H9 (cell line): ENCODE measurements around the gene GTF3C5. TPM values are rescaled to one million over a fixed set of nuclear protein-coding genes. Genes with fewer than 3 reads are reported as not detected.

Experiments used
- DNase-seq: peaks from one replicate; pipeline ENCODE4 v3.0.0-alpha.2; 2017
- H2AFZ ChIP-seq: one replicate; pipeline ENCODE4 v1.6.1; 2013; ENCODE audit warnings: mild to moderate bottlenecking, low read length, control low read depth, moderate library complexity
- H2AK5ac ChIP-seq: 2 replicates; pipeline ENCODE4 v1.6.1; 2013; ENCODE audit warnings: low read length, control low read depth, mixed read lengths; ENCODE audit not compliant: insufficient read length
- H2BK120ac ChIP-seq: one replicate; pipeline ENCODE4 v1.6.1; 2013; ENCODE audit warnings: low read depth, mild to moderate bottlenecking, low read length, control low read depth, inconsistent platforms; ENCODE audit not compliant: poor library complexity, severe bottlenecking
- H2BK12ac ChIP-seq: 2 replicates; pipeline ENCODE4 v1.6.1; 2013; ENCODE audit warnings: low read length, control low read depth, mixed read lengths, low read depth; ENCODE audit not compliant: insufficient read length
- H2BK15ac ChIP-seq: 2 replicates; pipeline ENCODE4 v1.6.1; 2013; ENCODE audit warnings: low read depth, low read length, control low read depth
- H2BK20ac ChIP-seq: one replicate; pipeline ENCODE4 v1.6.1; 2013; ENCODE audit warnings: low read depth, mild to moderate bottlenecking, low read length, control low read depth, inconsistent platforms; ENCODE audit not compliant: poor library complexity, severe bottlenecking
- H2BK5ac ChIP-seq: 2 replicates; pipeline ENCODE4 v1.6.1; 2013; ENCODE audit warnings: low read length, control low read depth, mixed read lengths; ENCODE audit not compliant: insufficient read length
- H3K14ac ChIP-seq: 2 replicates; pipeline ENCODE4 v1.6.1; 2013; ENCODE audit warnings: low read length, control low read depth; ENCODE audit not compliant: insufficient read depth
- H3K18ac ChIP-seq: 2 replicates; pipeline ENCODE4 v1.6.1; 2013; ENCODE audit warnings: low read depth, mild to moderate bottlenecking, mixed read lengths, low read length, control low read depth; ENCODE audit not compliant: insufficient read length
- H3K23ac ChIP-seq: 2 replicates; pipeline ENCODE4 v1.6.1; 2013; ENCODE audit warnings: low read length, control low read depth, mixed read lengths, low read depth; ENCODE audit not compliant: insufficient read length
- H3K23me2 ChIP-seq: 2 replicates; pipeline ENCODE4 v1.6.1; 2013; ENCODE audit warnings: low read depth, mild to moderate bottlenecking, mixed read lengths, low read length, control low read depth; ENCODE audit not compliant: insufficient read length, poor library complexity, severe bottlenecking
- H3K27ac ChIP-seq: 2 replicates; pipeline ENCODE4 v1.5.1; 2013; ENCODE audit warnings: low read length, control low read depth, mixed read lengths, low read depth; ENCODE audit not compliant: insufficient read length
- H3K27me3 ChIP-seq: 2 replicates; pipeline ENCODE4 v1.6.1; 2013; ENCODE audit warnings: low read length, control low read depth, inconsistent platforms; ENCODE audit not compliant: insufficient read depth
- H3K4ac ChIP-seq: 2 replicates; pipeline ENCODE4 v1.6.1; 2013; ENCODE audit warnings: low read depth, mild to moderate bottlenecking, control low read depth, inconsistent platforms, low read length, moderate library complexity
- H3K4me1 ChIP-seq: 2 replicates; pipeline ENCODE4 v1.6.1; 2013; ENCODE audit warnings: low read length, control low read depth, inconsistent platforms; ENCODE audit not compliant: insufficient read depth
- H3K4me2 ChIP-seq: 2 replicates; pipeline ENCODE4 v1.6.1; 2013; ENCODE audit warnings: low read length, control low read depth, mixed read lengths; ENCODE audit not compliant: insufficient read length, insufficient read depth
- H3K56ac ChIP-seq: 2 replicates; pipeline ENCODE4 v1.6.1; 2013; ENCODE audit warnings: low read depth, mild to moderate bottlenecking, mixed read lengths, low read length, control low read depth; ENCODE audit not compliant: insufficient read length
- H3K79me1 ChIP-seq: 2 replicates; pipeline ENCODE4 v1.6.1; 2013; ENCODE audit warnings: low read depth, mild to moderate bottlenecking, moderate library complexity, low read length, control low read depth, inconsistent platforms; ENCODE audit not compliant: insufficient read depth, poor library complexity, severe bottlenecking
- H3K79me2 ChIP-seq: 2 replicates; pipeline ENCODE4 v1.6.1; 2013; ENCODE audit warnings: low read length, control low read depth, inconsistent platforms; ENCODE audit not compliant: insufficient read depth
- H3K9ac ChIP-seq: 2 replicates; pipeline ENCODE4 v1.6.1; 2013; ENCODE audit warnings: low read length, control low read depth, mixed read lengths; ENCODE audit not compliant: insufficient read length; ENCODE audit errors: extremely low read depth
- H3K9me3 ChIP-seq: one replicate; pipeline ENCODE4 v1.6.1; 2013; ENCODE audit warnings: low read depth, low read length, inconsistent platforms; ENCODE audit not compliant: control insufficient read depth
- H3T11ph ChIP-seq: one replicate; pipeline ENCODE4 v1.6.1; 2013; ENCODE audit warnings: mild to moderate bottlenecking, low read length, control low read depth, inconsistent platforms
- H4K20me1 ChIP-seq: one replicate; pipeline ENCODE4 v1.6.1; 2013; ENCODE audit not compliant: control insufficient read depth, insufficient read length, insufficient read depth
- H4K5ac ChIP-seq: 2 replicates; pipeline ENCODE4 v1.6.1; 2013; ENCODE audit warnings: low read depth, mild to moderate bottlenecking, mixed read lengths, low read length, control low read depth; ENCODE audit not compliant: insufficient read length
- H4K8ac ChIP-seq: replicated peaks from 2 replicates; pipeline ENCODE4 v1.6.1; 2013; ENCODE audit warnings: low read length, control low read depth, mixed read lengths, low read depth; ENCODE audit not compliant: insufficient read length
- H4K91ac ChIP-seq: 2 replicates; pipeline ENCODE4 v1.6.1; 2013; ENCODE audit warnings: low read depth, mild to moderate bottlenecking, moderate library complexity, mixed read lengths, low read length, control low read depth; ENCODE audit not compliant: insufficient read length
- H3K27ac Mint-ChIP-seq, 3 experiments: 2 replicates in 2 of 3; 3 replicates in 1 of 3; pipeline ENCODE4 v1.8.0; 2020 to 2021; ENCODE audit warnings: mixed read lengths in 3 of 3, mild to moderate bottlenecking in 1 of 3, moderate library complexity in 1 of 3
- H3K27me3 Mint-ChIP-seq: 2 replicates; pipeline ENCODE4 v1.8.0; 2021; ENCODE audit warnings: low read depth, mild to moderate bottlenecking, moderate library complexity, mixed read lengths
- H3K36me3 Mint-ChIP-seq, 3 experiments: 2 replicates in 2 of 3; 3 replicates in 1 of 3; pipeline ENCODE4 v1.8.0; 2020 to 2021; ENCODE audit warnings: low read depth in 3 of 3, mixed read lengths in 3 of 3; ENCODE audit not compliant: insufficient read depth in 1 of 3
- H3K4me1 Mint-ChIP-seq, 2 experiments: 2 replicates each; pipeline ENCODE4 v1.8.0; 2020; ENCODE audit warnings: mixed read lengths in 2 of 2
- H3K4me3 Mint-ChIP-seq, 2 experiments: 2 replicates in 1 of 2; 3 replicates in 1 of 2; pipeline ENCODE4 v1.8.0; 2020 to 2021; ENCODE audit warnings: mild to moderate bottlenecking in 2 of 2, mixed read lengths in 2 of 2, moderate library complexity in 1 of 2
- H3K9me3 Mint-ChIP-seq, 2 experiments: 2 replicates in 1 of 2; 3 replicates in 1 of 2; pipeline ENCODE4 v1.8.0; 2020; ENCODE audit warnings: mild to moderate bottlenecking in 2 of 2, mixed read lengths in 2 of 2, moderate library complexity in 1 of 2
- WGBS: extraction: QIAGEN DNeasy Blood & Tissue Kit; methylation state at CpG from one replicate; pipeline ENCODE4 v1.1.7; 2013; ENCODE audit warnings: missing lambda C conversion rate, low lambda C conversion rate, mixed read lengths; ENCODE audit not compliant: insufficient read length; ENCODE audit errors: extremely low coverage; 5-methylcytosine and 5-hydroxymethylcytosine counted together
- total RNA-seq: library from RNA; stranded (reverse); gene quantifications from 2 replicates; pipeline ENCODE4 v1.2.1, GENCODE V29; 2021
- TF ChIP-seq, protein P1 (sequence below): fragments of 200-600 bp; sonication (generic); conservative IDR thresholded peaks from 3 replicates; pipeline ENCODE4 v1.8.0; 2021; ENCODE audit warnings: antibody characterized with exemption, mild to moderate bottlenecking

Gene GTF3C5
- total RNA-seq, 1 experiment from 2014 or later, result 88.9 TPM

DNA sequence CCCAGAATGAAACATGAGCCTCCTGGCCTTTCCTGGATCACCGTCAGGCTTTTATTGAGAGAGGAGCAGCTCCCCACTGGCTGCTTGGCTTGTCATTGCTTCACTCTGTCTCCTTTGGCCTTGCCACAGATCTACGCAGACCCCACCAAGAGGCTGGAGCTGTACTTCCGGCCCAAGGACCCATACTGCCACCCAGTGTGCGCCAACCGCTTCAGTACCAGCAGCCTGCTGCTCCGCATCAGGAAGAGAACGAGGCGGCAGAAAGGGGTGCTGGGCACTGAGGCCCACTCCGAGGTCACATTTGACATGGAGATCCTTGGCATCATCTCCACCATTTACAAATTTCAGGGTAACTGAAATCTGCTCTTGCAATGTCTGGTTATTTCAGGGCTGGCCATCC is 11.2 kb downstream of the GTF3C5 start:
- peaks cover 42 to 60% (median 56%) of the 10 kb centered on the region in 3 experiments for H3K36me3 Mint-ChIP-seq
- H3K27me3 Mint-ChIP-seq, result no peaks in the 10 kb centered on the region
- peaks cover 3% of the 10 kb centered on the region; the same call in 1 of the 2 replicates for H3K79me2 ChIP-seq

More for the DNA sequence above, 11.2 kb downstream of the GTF3C5 start:
- WGBS, result no CpG with 5 or more reads among the region's 9 CpGs
- TF ChIP-seq, protein P1, sequence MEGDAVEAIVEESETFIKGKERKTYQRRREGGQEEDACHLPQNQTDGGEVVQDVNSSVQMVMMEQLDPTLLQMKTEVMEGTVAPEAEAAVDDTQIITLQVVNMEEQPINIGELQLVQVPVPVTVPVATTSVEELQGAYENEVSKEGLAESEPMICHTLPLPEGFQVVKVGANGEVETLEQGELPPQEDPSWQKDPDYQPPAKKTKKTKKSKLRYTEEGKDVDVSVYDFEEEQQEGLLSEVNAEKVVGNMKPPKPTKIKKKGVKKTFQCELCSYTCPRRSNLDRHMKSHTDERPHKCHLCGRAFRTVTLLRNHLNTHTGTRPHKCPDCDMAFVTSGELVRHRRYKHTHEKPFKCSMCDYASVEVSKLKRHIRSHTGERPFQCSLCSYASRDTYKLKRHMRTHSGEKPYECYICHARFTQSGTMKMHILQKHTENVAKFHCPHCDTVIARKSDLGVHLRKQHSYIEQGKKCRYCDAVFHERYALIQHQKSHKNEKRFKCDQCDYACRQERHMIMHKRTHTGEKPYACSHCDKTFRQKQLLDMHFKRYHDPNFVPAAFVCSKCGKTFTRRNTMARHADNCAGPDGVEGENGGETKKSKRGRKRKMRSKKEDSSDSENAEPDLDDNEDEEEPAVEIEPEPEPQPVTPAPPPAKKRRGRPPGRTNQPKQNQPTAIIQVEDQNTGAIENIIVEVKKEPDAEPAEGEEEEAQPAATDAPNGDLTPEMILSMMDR, result no peak
- Mint-ChIP-seq H3K4me3 (no peak overlapping the region), H3K4me1 (no peaks in the 10 kb centered on the region), H3K9me3 (peaks cover 3% of the 10 kb centered on the region in 2 experiments; a peak in 3 of 5 replicates), H3K27ac (no peak overlapping the region)
- Histone ChIP-seq H3K23ac (no peak overlapping the region), H2AK5ac (no peak overlapping the region), H2AFZ (no peak overlapping the region), H2BK12ac (no peak overlapping the region), H2BK20ac (no peak overlapping the region), H3K56ac (no peak overlapping the region), H2BK15ac (no peak overlapping the region), H2BK5ac (no peak overlapping the region), H4K5ac (no peak overlapping the region), H3T11ph (no peak overlapping the region), H3K79me1 (peaks cover 4% of the 10 kb centered on the region), H3K23me2 (no peaks in the 10 kb centered on the region), H3K4ac (no peak overlapping the region), H3K27ac (no peak overlapping the region), H3K9me3 (no peaks in the 10 kb centered on the region), H3K4me2 (no peak overlapping the region), H2BK120ac (no peak overlapping the region), H4K91ac (no peak overlapping the region), H3K14ac (no peak overlapping the region), H3K18ac (no peak overlapping the region), H4K8ac (no peak overlapping the region), H3K4me1 (no peaks in the 10 kb centered on the region), H4K20me1 (no peaks in the 10 kb centered on the region), H3K27me3 (no peaks in the 10 kb centered on the region), H3K9ac (no peak overlapping the region)
- DNase-seq, result no peak
